Hippocampal formation (tissue), 2 donors: ENCODE measurements around the gene USP43.
"Not testable (repeated sequence)": the region's sequence is repeated elsewhere in the genome, so short reads cannot be mapped to it uniquely, and the experiment has no call there.

Experiments
- DNase-seq, 2 donors: peaks; one replicate each; lab custom pipeline; 2025; lab: John Stamatoyannopoulos, UW

Gene USP43

DNA sequence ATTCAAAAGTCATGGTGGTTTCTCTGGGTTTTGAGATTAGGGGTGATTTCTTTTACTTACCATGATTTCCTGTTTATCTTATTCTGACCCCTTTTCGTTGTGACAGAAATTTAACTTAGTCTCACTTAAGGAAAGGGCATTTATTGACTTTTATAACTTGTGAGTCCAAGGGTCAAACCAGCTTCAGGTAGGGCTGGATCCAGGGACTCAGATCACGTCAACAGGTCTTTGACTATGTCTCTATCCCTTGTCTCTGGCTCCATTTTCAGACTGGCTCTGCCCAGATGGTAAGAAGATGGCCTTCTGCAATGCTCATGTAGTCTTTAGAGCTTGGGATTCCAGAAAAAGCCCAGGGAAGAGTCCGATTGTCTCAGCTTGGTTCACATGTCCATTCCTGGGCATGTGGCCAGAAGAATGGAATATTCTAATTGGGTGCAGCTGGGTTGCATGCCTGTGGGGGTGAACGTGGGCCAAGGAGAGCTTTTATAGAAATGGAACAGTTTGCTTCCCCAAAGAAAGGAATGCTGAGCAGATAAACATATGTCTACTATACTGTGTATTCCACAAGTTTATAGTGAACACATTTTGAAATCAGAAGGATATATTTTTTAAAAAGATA, 13.4 kb downstream of the USP43 start:
- peak in 1 of 2 donors; percentile 10 for DNase-seq

DNA sequence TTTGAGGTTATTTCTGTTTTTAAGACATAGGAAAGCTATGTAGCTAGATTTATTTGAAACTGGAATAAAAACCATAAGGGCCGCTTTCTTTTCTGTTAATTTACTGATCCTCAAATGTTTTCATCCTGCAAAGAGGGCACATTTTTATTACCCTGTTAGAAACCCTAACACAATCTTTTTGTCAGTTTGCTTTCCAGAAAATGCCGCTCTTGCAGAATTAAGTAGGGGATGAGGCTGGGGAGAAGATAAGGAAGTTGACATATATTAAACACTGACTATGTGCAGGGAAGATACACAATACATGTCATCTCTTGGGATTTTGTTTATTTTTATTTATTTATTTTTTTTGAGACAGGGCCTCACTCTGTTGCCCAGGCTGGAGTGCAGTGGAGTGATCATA, 15.7 kb downstream of the USP43 start:
- no peak for DNase-seq

DNA sequence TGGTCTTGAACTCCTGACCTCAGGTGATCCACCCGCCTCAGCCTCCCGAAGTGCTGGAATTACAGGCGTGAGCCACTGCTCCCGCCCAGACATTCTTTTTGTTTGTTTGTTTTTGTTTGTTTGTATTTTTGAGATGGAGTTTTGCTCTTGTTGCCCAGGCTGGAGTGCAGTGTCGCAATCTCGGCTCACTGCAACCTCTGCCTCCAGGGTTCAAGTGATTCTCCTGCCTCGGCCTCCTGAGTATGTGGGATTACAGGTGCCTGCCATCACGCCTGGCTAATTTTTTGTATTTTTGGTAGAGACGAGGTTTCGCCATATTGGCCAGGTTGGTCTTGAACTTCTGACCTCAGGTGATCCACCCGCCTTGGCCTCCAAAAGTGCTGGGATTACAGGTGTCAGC, 18.2 kb downstream of the USP43 start:
- DNase-seq: not testable (repeated sequence)

DNA sequence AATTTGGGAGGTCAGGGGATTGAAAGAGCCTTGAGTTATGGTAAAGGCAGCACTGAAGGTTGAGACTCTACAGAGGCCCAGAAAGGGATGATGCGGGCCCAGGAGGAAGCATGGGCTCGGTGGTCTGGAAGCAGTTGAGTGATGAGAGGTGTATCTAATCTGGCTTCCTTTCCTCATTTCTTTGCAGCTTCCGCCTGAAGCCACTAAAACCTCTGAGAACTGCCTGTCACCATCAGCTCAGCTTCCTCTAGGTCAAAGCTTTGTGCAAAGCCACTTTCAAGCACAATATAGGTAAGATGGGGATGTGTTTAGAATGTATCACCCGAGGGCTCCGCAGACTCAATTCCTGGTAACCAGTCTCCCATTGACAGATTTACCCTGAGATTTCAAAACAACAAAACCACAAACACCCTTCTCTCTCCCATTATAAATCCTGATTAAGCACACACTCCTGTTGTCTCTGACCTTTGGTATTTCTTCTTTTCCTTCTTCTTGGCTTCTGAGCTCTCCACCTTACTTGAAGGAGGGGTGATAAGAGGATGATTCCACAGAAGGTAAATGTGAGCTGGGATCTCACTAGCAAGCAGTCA, 21.2 kb downstream of the USP43 start:
- DNase-seq: no peak

DNA sequence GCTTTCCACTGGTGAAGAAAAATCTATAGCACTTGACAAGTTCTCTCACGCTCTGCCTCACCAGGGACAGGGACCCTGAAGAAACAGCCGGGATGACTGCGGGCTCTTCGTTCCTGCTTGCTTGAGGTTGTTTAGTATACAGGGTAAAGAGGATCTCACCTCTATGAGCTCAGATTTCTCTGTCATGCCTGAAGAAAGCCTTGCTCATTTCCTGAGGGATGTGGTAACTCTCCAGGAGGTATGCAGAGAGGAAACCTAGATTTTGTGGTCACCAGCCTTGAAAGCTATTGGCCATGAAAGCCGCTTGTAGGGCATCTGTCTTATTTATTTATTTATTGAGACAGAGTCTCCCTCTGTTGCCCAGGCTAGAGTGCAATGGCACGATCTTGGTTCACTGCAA, 23.2 kb downstream of the USP43 start:
- DNase-seq: no peak

DNA sequence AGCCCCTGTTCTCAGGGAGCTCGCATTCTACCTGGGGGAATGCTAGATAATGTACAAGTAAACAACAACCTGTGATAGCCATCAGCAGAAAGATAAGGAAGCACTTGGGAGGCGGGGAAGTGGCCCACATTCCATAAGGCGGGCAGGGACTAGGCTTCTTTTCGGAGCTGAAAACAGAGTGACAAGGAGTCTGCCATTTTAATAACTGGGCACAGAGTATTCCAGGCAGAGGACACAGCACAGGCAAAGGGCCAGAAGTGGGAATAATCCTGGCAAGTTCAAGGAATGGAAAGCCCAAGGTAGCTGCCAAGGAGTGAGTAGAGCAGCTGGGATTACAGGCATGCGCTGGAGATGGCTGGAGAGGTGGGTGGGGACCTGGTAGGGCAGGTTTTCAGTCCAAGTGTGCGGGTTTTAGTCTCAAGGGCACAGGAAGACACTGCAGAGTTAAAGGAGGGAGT, 24.3 kb downstream of the USP43 start:
- no peak for DNase-seq

DNA sequence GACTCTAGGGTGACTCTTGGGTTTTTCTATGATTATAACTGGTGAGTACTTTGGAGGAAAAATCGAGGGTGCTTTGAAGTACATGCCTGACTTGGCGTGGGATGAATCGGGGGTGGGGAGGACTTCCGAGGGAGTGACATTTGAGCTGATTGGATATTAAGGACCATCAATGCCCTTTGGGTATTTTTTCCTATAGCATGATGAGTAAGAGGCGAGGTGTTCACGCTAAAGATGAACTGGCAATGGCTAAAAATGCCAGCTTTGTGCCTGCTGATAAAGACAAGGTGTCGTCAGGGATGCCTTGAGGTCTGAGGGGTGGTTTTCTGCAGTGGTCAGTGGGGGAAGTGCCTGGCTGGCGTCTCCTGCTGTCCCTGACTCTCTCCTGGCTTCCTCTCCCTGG, 25.3 kb downstream of the USP43 start:
- DNase-seq: no peak

DNA sequence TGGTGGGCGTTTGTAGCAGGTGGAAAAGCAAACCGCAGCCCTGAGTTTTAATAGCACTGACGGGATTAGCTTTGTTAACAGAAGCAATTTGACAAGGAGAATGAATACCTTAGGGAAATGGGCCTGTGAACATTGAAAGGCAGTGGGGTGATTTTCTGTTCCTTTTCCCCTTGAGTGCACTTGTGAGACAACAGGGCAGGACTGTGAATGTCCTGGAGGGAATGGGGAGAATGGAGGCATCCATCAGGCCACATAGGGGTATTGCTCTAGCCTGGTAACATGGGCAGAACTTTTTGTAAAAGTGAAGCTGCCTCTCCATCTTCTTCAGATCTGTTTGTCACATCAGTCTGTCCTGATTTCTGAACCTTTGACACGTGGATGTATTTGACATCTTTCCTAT, 26.2 kb downstream of the USP43 start:
- DNase-seq: no peak

DNA sequence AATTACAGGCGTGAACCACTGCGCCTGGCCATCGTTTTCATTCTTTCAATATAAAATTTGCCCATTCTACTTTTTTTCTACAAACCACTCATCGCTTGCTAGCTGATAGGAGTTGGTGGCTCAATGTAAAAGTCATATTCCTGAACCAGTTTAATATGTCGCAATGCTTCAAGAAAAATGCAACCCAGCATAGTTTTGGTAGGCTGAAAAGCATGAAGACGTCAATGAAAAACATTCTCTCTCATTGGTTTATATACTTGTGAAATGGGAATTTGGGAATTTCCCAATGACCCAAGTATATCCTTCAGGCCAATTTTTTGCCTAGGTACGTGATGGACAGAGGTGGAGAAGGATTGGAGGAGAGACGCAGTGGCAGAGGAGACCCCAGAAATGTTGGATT, 26.9 kb downstream of the USP43 start:
- no peak for DNase-seq

DNA sequence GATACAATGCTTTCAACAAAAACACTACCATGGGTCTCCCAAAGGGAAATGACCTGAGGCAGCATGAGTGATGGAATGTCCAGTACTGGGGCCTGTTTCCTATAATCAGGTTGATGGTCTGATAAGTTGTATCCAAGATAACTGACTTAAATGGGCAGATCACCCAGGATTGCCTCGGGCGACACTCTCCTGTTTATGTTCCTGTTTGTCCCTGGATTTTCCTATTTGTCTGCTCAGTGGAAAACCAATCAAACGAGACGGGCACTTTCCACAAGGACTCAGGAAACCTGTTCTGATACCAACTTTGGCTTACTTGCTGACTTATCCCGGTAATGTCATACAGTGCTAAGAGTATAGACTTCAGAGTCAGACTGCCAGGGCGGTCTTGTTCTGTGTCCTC, 27.4 kb downstream of the USP43 start:
- DNase-seq: no peak

DNA sequence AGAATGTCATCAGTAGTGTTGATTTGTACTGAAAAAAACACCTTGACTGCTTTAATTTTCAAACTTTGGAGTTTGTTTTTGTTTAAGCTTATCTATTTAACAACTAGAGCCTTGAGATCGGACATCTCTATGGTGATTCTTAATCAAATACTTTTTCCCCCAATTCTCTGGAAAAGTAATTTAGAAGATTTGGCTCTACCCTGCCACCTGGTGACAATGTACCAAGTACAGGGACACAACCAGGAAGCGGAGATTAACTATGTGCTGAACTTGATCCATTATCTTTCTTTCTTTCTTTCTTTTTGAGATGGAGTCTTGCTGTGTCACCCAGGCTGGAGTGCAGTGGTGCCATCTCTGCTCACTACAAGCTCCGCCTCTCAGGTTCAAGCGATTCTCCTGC, 30.8 kb downstream of the USP43 start:
- no peak for DNase-seq

DNA sequence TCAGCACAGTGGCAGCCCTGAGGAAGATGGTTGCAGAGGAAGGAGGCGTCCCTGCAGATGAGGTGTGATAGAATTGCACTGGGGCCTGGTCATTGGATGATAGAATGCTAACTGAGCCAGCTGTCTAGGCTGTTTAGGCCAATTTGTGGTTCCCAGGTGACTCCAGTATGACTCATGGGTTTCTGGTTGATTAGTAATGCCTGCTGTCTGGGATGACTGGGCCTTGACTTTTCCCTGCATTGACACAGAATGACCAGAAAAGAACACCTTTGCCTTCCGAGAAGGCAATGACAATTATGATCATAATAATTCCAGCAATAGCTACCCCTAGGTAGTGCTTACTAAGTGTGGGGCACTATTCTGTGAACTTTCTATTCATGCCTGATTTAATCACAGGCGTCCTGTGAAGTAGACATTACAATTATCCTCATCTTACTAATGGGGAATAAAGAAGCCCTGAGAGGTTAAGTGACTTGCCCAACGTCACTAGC, 31.5 kb downstream of the USP43 start:
- no peak for DNase-seq

DNA sequence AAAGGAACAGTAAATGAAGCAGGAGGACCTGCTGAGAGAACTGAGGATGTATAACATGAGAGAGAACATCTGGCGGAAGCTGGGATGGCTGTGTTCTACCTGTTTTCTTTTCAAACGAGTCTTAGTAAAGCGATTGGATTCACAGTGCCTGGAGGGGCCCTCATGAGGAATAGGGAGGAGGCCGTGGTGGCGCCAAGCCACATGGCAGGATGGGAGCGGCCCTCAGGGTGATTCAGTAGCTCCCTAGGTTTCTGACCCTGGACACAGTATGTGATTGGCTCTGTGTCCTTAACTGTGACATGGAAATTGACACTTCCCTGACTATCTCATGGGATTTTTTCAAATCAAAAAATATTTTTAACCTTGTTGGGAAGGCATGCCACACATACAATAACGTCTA, 32.1 kb downstream of the USP43 start:
- DNase-seq: no peak

DNA sequence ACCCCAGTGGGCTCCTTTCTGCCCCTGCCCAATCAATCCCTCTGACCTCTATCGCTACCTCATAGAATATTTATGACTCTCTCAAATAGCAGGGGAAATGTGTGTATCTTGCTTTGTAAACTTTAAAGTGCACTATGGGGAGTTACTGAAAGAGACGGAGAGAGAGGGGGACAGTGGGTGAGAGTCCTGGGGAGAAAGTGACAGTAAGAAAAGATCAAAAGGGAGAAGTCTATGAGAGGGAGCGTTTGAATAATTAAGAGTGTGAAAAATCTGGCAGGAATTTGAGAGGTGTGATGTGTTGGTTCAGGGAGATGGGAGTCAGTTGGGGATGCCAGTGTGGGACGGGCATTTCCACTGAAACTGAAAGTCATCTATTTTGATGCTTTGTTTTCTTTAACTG, 32.6 kb downstream of the USP43 start:
- DNase-seq: no peak

DNA sequence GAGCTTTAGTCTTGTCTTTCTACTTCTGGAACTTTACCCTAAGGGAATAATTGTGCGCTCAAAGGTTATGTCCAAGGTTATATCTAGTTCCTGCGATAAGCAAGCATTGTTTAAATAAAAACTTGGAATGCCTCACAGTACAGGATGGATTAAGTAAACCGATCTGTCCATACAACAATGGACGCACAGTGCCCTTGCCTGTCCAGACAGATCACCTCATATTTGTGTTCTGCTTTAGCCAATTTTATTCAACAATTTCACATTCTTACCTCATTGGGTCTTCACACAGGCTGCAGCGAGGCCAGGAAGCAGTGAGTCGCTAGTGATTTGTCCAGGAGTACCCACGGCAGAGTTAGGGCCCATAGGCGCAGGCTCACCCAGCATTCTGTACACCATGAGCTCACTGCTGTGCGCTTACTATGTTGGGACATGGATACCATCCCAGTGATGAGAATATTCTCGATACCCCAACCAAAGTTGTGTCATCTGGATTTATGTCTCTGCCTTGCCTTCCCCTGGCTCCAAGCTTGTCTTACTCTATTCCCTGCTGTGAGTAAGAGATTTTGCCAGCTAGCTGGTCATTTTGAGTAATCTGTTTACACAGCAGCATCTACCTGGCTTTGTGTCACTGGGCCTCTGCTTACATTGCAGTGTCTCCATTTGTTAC, 39.8 kb downstream of the USP43 start:
- DNase-seq: no peak

DNA sequence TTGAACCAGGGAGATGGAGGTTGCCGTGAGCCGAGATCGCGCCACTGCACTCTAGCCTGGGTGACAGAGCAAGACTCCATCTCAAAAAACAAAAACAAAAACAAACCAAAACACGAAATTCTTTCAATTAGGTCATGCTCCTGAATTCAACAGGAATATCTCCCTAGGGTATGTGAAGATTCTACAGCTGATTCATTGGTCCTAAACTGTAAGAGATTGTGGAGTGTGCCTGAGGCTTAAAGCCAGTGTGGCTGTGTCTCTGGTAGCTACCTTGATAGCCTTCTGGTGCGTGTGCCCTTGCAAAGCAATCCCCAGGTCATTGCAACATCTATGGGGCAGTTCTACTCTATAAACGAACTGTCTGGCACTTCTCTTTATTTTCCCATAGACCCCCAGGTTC, 48.4 kb downstream of the USP43 start:
- DNase-seq: no peak

DNA sequence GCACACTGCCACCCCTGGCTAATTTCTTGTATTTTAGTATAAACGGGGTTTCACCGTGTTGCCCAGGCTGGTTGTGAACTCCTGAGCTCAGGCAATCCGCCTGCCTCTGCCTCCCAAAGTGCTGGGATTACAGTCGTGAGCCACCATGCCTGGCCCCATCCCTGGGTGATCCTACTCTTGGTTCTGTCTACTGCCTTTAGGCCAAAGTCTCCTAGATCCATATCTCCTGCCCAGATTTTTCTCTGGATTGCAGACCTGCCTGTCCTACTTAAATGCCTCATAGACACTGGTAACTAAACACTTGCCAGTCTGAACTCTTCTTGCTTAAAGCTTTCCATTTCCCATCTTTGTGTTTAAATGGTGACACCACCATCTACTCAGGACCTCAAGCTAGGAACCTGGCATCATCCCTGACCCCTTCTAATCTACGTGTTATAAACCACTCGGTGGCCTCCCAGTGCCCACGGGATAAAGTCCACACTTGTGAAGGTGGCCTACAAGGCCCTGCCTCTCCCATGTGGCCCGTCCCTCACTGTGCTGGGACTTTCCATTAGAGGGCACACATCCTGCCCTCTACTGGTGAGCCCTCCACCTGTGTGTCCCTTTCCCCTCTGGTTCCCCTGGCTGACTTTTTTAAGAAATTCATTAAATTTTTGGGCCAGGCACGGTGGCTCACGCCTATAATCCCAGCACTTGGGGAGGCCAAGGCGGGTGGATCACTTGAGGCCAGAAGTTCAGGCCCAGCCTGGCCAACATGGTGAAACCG, 51.1 kb downstream of the USP43 start:
- DNase-seq: no peak

DNA sequence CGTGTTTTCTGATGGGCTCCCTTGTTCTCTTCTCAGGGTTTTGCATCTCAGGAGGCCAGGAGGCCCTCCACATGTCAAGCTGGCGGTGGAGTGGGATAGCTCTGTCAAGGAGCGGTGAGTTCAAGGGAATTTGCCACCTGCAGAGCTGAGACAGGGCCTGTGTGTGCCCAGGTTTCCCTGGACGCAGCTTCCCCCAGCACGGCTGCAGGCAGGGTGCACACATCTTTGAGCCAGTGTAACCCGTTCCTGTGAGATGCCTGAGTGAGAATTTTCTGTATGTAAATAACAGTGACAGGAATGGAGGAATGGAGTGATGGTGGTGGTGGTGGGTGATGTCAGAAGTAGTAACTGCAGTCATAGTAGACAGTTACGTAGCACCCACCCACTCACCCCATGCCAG, 54.8 kb downstream of the USP43 start:
- no peak for DNase-seq

DNA sequence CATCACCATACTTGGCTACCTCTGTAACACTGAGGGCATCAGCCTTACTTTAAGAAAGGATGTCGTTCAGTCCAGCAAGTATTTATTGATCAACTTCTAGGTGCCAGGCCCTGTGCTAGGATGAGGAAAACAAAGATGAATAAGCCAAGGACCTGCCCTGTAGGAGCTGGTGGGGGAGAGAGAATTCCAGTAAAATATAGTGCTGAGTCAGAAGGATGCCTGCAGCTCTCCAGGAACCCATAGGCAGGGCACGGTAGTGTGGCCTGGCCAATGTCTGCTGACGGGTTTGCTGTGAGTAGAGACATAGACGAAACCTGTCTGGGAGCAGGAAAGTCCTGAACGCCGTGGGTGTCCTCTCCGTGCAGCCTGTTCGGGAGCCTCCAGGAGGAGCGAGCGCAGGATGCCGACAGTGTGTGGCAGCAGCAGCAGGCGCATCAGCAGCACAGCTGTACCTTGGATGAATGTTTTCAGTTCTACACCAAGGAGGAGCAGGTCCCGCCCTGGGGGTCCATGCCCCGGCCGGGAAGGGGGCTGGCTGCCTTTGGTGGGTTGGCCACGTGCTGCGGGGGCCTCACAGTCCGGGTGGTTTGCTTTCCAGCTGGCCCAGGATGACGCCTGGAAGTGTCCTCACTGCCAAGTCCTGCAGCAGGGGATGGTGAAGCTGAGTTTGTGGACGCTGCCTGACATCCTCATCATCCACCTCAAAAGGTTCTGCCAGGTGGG, 55.6 kb downstream of the USP43 start:
- DNase-seq: no peak

DNA sequence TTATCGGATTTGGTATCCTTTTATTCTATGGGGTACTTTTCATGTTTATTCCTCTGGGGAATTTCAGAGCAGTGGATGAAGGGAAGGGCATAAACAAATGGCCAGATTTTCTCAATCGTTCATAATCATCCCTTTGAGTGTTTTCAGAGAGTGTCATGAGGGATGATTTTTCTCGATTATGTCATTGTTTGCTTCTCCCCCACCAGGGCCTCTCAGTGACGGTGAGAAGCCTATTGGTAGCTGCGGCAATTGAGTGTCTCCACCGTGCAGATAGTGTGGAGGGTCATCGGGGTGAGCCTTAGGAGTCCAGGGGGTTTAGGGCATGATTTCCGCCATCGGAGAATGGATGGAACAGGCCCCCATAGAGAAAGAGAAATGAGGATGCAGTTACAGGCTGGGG, 57.2 kb downstream of the USP43 start:
- DNase-seq: no peak

DNA sequence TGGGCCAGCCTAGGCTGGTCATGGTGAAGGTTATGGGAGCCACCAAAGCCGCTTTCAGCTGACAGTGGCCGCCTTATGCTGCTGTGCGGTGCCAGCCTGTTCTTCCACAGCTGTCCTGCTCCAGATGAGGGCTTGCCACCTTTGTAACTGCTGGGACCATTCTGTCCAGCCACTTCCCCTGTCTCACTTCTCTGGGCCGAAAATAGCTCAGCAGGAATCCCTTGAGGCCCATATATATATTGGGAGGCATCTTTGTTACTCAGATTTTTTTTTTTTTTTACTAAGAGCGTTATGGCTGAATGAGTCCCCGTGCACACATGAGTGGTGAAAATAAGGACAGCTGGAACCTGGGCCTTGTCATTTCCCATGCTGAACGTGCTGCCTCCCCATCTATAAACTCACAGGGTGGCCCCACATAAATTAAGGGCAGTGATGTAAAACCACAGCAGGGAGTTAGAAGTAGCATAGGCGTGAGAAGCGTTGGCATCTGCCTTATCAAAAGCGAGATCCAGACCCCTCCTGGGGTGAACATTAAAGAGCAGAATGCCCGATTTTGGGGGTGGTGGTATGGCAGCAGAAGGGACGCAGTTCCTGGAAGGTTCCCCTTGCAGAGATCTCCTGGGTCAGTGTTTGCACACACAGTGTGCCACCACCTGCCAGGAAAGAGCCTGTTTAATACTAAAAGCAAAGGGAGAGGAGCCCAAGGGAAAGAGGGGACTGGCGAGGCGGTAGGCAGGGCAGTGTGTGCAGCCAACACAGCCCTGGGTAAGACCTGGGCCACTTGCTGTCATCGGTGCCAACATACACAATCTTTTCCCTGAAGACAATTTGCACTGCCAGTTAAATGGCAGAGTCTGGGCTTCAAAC, 57.8 kb downstream of the USP43 start:
- no peak for DNase-seq
